Measurements from ENCODE around the gene MSL1.

DNA sequence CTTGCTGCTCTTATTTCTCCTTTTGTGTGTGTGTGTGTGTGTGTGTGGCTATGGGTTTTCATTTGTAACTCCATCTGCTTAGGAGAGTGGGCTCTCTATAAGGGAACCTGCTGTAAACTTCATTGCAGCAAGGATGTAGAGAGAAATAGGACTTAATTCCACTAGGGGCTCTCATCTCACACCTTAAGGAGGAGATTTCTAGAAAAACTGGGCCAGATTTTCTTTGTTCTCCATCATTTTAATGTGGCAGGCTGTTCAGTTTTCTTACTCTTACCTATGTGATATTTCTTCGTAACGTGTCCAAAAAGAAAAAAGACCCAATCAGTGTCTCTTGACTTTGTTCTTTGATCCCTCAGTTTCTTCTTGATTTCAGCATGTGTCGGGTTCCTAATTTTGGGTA lies 14.0 kb downstream of the MSL1 start:
- TF ChIP-seq, protein P1, sequence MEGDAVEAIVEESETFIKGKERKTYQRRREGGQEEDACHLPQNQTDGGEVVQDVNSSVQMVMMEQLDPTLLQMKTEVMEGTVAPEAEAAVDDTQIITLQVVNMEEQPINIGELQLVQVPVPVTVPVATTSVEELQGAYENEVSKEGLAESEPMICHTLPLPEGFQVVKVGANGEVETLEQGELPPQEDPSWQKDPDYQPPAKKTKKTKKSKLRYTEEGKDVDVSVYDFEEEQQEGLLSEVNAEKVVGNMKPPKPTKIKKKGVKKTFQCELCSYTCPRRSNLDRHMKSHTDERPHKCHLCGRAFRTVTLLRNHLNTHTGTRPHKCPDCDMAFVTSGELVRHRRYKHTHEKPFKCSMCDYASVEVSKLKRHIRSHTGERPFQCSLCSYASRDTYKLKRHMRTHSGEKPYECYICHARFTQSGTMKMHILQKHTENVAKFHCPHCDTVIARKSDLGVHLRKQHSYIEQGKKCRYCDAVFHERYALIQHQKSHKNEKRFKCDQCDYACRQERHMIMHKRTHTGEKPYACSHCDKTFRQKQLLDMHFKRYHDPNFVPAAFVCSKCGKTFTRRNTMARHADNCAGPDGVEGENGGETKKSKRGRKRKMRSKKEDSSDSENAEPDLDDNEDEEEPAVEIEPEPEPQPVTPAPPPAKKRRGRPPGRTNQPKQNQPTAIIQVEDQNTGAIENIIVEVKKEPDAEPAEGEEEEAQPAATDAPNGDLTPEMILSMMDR (IDR thresholded peaks at IDR 0.05; ENCODE audit: insufficient read depth, low read length, poor library complexity, severe bottlenecking) = no peak
- no peak for TF ChIP-seq EZH2phosphoT487 (conservative IDR thresholded peaks at IDR 0.05; ENCODE audit: low read length)

Measured in SU-DHL-6 (cell line).